A549 (cell line): ENCODE data around the gene NAP1L2. TPM values are rescaled to one million over a fixed set of nuclear protein-coding genes. Genes with fewer than 3 reads are reported as not detected.

Experiments
- ATAC-seq, 2 experiments: fragments of 200-7000 bp in 1 of 2; fragments of >200 bp in 1 of 2; cut with Nextera tagmentation in 1 of 2; cut with Tn5 transposase in 1 of 2; 3 replicates each; pipeline versions ENCODE4 v1.8.0 to v1.9.1; 2018 to 2020; ENCODE audit warnings: mild to moderate bottlenecking in 1 of 2, moderate library complexity in 1 of 2
- CTCF ChIA-PET: fragments of 300-600 bp; sonication (Branson Sonifier 250); formaldehyde crosslinking; extraction: SDS; loops from one replicate; lab custom pipeline; 2021; ENCODE audit warnings: antibody characterized with exemption, inconsistent platforms; lab: Yijun Ruan, JAX
- POLR2A ChIA-PET: fragments of 350-600 bp; formaldehyde crosslinking; extraction: SDS; loops from one replicate; lab custom pipeline; 2021; ENCODE audit warnings: antibody characterized with exemption, inconsistent platforms; lab: Yijun Ruan, JAX
- DNase-seq, 2 experiments: peaks; one replicate each; pipeline versions ENCODE4 v3.0.0 to v3.0.0-alpha.2; 2011 to 2016; ENCODE audit warnings: low read depth in 1 of 2, low spot score in 1 of 2
- FAIRE-seq: peaks from 2 replicates; lab custom pipeline; 2011; peaks lifted over from hg19 to GRCh38; lab: Jason Lieb, UNC
- H3K27ac ChIP-seq, 2 experiments: fragments of >200 bp; sonication (Bioruptor Twin); formaldehyde crosslinking; 3 replicates each; pipeline ENCODE4 v1.5.1; 2016 to 2017
- H3K4me1 ChIP-seq: fragments of >200 bp; sonication (Bioruptor Twin); formaldehyde crosslinking; 3 replicates; pipeline ENCODE4 v1.6.1; 2016
- H3K4me2 ChIP-seq: fragments of >200 bp; sonication (Bioruptor Twin); formaldehyde crosslinking; 3 replicates; pipeline ENCODE4 v1.6.1; 2016
- H3K4me3 ChIP-seq: fragments of >200 bp; sonication (Bioruptor Twin); formaldehyde crosslinking; 3 replicates; pipeline ENCODE4 v1.5.1; 2016
- H3K9me3 ChIP-seq: fragments of >200 bp; sonication (Bioruptor Twin); formaldehyde crosslinking; 3 replicates; pipeline ENCODE4 v1.6.1; 2016
- CBX8 ChIP-seq: fragments of 200-600 bp; sonication (generic); IDR thresholded peaks from 2 replicates; pipeline ENCODE4 v1.6.1; 2016
- CEBPB ChIP-seq, 2 experiments: fragments of >200 bp in 1 of 2; sonication (Bioruptor Twin) in 1 of 2; formaldehyde crosslinking in 1 of 2; IDR thresholded peaks; 2 replicates each; pipeline ENCODE4 v1.6.1; 2012 to 2016
- CHD2 ChIP-seq: fragments of 150-350 bp; IDR thresholded peaks from 2 replicates; pipeline ENCODE4 v1.6.1; 2014; ENCODE audit warnings: low read length; ENCODE audit not compliant: partially characterized antibody
- CHD4 ChIP-seq: fragments of 200-600 bp; sonication (generic); IDR thresholded peaks from 2 replicates; pipeline ENCODE4 v1.6.1; 2016; ENCODE audit warnings: antibody characterized with exemption, mild to moderate bottlenecking, borderline replicate concordance
- EP300 ChIP-seq, 2 experiments: fragments of >200 bp; sonication (Bioruptor Twin); formaldehyde crosslinking; IDR thresholded peaks; 2 replicates in 1 of 2; 3 replicates in 1 of 2; pipeline ENCODE4 v1.6.1; 2016 to 2017
- GATA3 ChIP-seq: IDR thresholded peaks from 2 replicates; pipeline ENCODE4 v1.6.1; 2012; ENCODE audit warnings: borderline replicate concordance
- HOXB5 ChIP-seq: fragments of 250-450 bp; sonication (Bioruptor Pico); IDR thresholded peaks from 2 replicates; pipeline ENCODE4 v1.5.0; 2020; ENCODE audit warnings: mild to moderate bottlenecking, moderate library complexity
- KDM1A ChIP-seq: fragments of 200-600 bp; sonication (generic); IDR thresholded peaks from 2 replicates; pipeline ENCODE4 v1.6.1; 2016; ENCODE audit warnings: low read depth, mild to moderate bottlenecking
- MAFK ChIP-seq: fragments of 450-650 bp; IDR thresholded peaks from 2 replicates; pipeline ENCODE4 v1.6.1; 2014; ENCODE audit not compliant: partially characterized antibody
- NR3C1 ChIP-seq: fragments of >200 bp; sonication (Bioruptor Twin); formaldehyde crosslinking; IDR thresholded peaks from 3 replicates; pipeline ENCODE4 v1.6.1; 2017
- POLR2AphosphoS2 ChIP-seq: conservative IDR thresholded peaks from 2 replicates; pipeline ENCODE4 v1.6.1; 2012; ENCODE audit warnings: low read length, improper control_type of control experiment, inconsistent platforms
- RNF2 ChIP-seq: fragments of 200-600 bp; sonication (generic); IDR thresholded peaks from 2 replicates; pipeline ENCODE4 v1.6.1; 2016; ENCODE audit warnings: low read depth, mild to moderate bottlenecking, antibody characterized with exemption, moderate library complexity, borderline replicate concordance
- SMC3 ChIP-seq: fragments of >200 bp; sonication (Bioruptor Twin); formaldehyde crosslinking; IDR thresholded peaks from 3 replicates; pipeline ENCODE4 v1.6.1; 2018; ENCODE audit warnings: inconsistent platforms
- ZC3H11A ChIP-seq: fragments of 450-650 bp; IDR thresholded peaks from 2 replicates; pipeline ENCODE4 v1.6.1; 2014; ENCODE audit warnings: antibody characterized with exemption, mild to moderate bottlenecking
- ZSCAN20 ChIP-seq: fragments of 250-450 bp; sonication (Bioruptor Pico); IDR thresholded peaks from 2 replicates; pipeline ENCODE4 v1.8.0; 2022; ENCODE audit warnings: mild to moderate bottlenecking, moderate library complexity
- WGBS: methylation state at CpG from one replicate; pipeline ENCODE4 v1.1.6; 2017; ENCODE audit errors: missing lambda C conversion rate; 5-methylcytosine and 5-hydroxymethylcytosine counted together
- polyA plus RNA-seq, 4 experiments: library from polyadenylated mRNA; depleted of rRNA in 3 of 4; stranded (reverse); fragments of >200 nt; fragmentation: RNase III in 1 of 4; extraction: RNeasy Plus Mini Kit Qiagen cat#74134 plus additional on column Dnase treatment in 1 of 4; gene quantifications; 2 replicates in 3 of 4; 3 replicates in 1 of 4; pipeline ENCODE4 v1.2.3, GENCODE V29; 2011 to 2017
- TF ChIP-seq, protein P1 (sequence below): fragments of 250-450 bp; sonication (Bioruptor Pico); IDR thresholded peaks from 2 replicates; pipeline ENCODE4 v1.5.0; 2021; ENCODE audit warnings: mild to moderate bottlenecking, moderate library complexity, borderline replicate concordance
- TF ChIP-seq, protein P2 (sequence below): fragments of 150-350 bp; IDR thresholded peaks from 2 replicates; pipeline ENCODE4 v1.6.1; 2014; ENCODE audit warnings: low read depth, mild to moderate bottlenecking, low read length
- TF ChIP-seq, protein P3 (sequence below): fragments of 450-650 bp; IDR thresholded peaks from 2 replicates; pipeline ENCODE4 v1.6.1; 2014; ENCODE audit warnings: antibody characterized with exemption

The NAP1L2 gene
- polyA plus RNA-seq, 2 of the 4 experiments (the other 2 are of a cell fraction) = 1.4 to 2.7 TPM

DNA sequence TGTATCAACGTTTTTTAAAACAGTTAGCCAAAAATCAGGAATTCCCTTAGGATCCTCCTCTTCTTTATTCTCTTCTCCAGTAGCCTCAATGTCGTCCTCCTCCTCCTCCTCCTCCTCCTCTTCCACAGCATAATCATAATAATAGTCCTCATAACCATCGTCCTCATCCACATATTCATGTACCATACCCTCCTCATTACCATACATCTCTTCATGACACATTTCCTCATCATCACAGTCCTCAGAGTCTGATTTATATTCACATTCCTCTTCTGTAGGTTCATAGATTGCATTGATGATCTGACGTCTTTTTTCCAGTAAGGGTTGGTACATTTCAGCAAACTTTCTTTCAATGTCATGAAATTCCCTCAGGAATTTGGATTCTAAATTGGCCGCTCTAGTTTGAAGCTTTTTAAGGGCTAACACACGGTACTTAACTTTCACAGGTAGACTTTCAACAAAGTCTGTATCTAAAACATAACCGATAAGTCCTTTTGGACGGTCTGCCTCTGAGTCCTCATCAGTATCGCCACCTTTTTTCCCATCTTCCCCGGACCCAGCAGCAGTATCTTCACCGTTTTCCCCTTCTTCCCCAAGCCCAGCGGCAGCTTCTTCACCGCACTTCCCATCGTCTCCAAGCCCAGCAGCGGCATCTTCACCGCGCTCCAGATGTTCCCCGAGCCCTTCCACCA is 771 bp downstream of the NAP1L2 start:
- Histone ChIP-seq H3K9me3 (no peaks in the 10 kb centered on the region), H3K4me2 (peak overlapping the region; percentile 82), H3K4me1 (no peaks in the 10 kb centered on the region), H3K27ac (peak overlapping the region; percentile 57 to 67; a peak in 5 of 6 replicates), H3K4me3 (peak overlapping the region; percentile 70)
- ChIA-PET CTCF (no interaction called here), POLR2A (no interaction called here)
- no peak for TF ChIP-seq MAFK
- no peak for TF ChIP-seq GATA3
- no peak for TF ChIP-seq SMC3
- TF ChIP-seq, protein P1, sequence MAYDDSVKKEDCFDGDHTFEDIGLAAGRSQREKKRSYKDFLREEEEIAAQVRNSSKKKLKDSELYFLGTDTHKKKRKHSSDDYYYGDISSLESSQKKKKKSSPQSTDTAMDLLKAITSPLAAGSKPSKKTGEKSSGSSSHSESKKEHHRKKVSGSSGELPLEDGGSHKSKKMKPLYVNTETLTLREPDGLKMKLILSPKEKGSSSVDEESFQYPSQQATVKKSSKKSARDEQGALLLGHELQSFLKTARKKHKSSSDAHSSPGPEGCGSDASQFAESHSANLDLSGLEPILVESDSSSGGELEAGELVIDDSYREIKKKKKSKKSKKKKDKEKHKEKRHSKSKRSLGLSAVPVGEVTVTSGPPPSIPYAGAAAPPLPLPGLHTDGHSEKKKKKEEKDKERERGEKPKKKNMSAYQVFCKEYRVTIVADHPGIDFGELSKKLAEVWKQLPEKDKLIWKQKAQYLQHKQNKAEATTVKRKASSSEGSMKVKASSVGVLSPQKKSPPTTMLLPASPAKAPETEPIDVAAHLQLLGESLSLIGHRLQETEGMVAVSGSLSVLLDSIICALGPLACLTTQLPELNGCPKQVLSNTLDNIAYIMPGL (CRISPR knock-in tag) = no peak
- TF ChIP-seq NR3C1 = no peak
- DNase-seq = no peak
- no peak; a peak in 2 of 6 replicates for ATAC-seq
- peak; percentile 28 for FAIRE-seq
- WGBS = 13% methylated on average over 18 of the region's 18 CpGs

DNA sequence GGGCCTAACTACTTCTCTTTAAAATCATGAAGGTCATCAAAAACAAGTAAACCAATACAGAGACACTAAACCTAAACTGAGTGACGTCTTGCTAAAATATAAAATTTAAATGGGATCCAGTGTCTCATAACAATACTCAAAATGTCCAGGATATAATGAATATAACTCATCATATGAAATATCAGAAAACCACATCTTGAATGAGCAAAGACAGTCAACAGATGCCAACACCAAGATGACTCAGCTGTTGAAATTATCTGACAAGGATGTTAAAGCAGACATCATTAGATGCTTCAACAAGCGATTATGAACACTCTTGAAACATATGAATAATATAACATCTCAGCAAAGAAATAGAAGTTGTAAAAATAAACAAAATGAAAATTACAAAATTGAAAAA is 8.3 kb downstream of the NAP1L2 start:
- DNase-seq = no peak
- Histone ChIP-seq H3K27ac (no peak overlapping the region), H3K4me3 (no peak overlapping the region), H3K4me2 (no peak overlapping the region), H3K9me3 (no peaks in the 10 kb centered on the region), H3K4me1 (no peaks in the 10 kb centered on the region)
- ATAC-seq = no peak
- ChIA-PET POLR2A (no interaction called here), CTCF (no interaction called here)
- FAIRE-seq = no peak
- TF ChIP-seq, protein P2, sequence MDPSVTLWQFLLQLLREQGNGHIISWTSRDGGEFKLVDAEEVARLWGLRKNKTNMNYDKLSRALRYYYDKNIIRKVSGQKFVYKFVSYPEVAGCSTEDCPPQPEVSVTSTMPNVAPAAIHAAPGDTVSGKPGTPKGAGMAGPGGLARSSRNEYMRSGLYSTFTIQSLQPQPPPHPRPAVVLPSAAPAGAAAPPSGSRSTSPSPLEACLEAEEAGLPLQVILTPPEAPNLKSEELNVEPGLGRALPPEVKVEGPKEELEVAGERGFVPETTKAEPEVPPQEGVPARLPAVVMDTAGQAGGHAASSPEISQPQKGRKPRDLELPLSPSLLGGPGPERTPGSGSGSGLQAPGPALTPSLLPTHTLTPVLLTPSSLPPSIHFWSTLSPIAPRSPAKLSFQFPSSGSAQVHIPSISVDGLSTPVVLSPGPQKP = no peak
- TF ChIP-seq RNF2 (no peak), ZC3H11A (no peak), ZSCAN20 (CRISPR knock-in tag) (no peak), CHD4 (no peak), CHD2 (no peak), HOXB5 (CRISPR knock-in tag) (no peak), CEBPB (IDR thresholded peaks at IDR 0.05) (no peak), KDM1A (no peak), POLR2AphosphoS2 (no peak), EP300 (IDR thresholded peaks at IDR 0.05) (no peak), CBX8 (no peak)
- TF ChIP-seq, protein P1 (CRISPR knock-in tag) = no peak
- TF ChIP-seq, protein P3, sequence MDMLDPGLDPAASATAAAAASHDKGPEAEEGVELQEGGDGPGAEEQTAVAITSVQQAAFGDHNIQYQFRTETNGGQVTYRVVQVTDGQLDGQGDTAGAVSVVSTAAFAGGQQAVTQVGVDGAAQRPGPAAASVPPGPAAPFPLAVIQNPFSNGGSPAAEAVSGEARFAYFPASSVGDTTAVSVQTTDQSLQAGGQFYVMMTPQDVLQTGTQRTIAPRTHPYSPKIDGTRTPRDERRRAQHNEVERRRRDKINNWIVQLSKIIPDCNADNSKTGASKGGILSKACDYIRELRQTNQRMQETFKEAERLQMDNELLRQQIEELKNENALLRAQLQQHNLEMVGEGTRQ = no peak
- WGBS = 12% methylated on average over 2 of the region's 2 CpGs
